SK-N-MC (cell line): ENCODE measurements around the gene GP1BB.
"Not testable (repeated sequence)": the region's sequence is repeated elsewhere in the genome, so short reads cannot be mapped to it uniquely, and the experiment has no call there.

Experiments used
- DNase-seq: peaks from one replicate; pipeline ENCODE4 v3.0.0-alpha.2; 2011; ENCODE audit warnings: low read depth, low spot score
- H3K27ac ChIP-seq: fragments of 200-600 bp; sonication (generic); 2 replicates; pipeline ENCODE4 v1.5.1; 2016; ENCODE audit warnings: mixed run types
- H3K36me3 ChIP-seq: fragments of 200-600 bp; sonication (generic); 2 replicates; pipeline ENCODE4 v1.6.1; 2017; ENCODE audit warnings: antibody characterized with exemption, low read length, mixed read lengths; ENCODE audit not compliant: insufficient read depth
- H3K4me3 ChIP-seq: fragments of 200-600 bp; sonication (generic); 2 replicates; pipeline ENCODE4 v1.5.1; 2016
- H3K9ac ChIP-seq: fragments of 200-600 bp; sonication (generic); 2 replicates; pipeline ENCODE4 v1.8.0; 2017; ENCODE audit warnings: mixed run types, mixed read lengths; ENCODE audit not compliant: insufficient read length
- H3K9me3 ChIP-seq: fragments of 200-600 bp; sonication (generic); 2 replicates; pipeline ENCODE4 v1.6.1; 2017; ENCODE audit warnings: low read depth, mild to moderate bottlenecking, antibody characterized with exemption, low read length, moderate library complexity, mixed read lengths
- EZH2 ChIP-seq: fragments of 200-600 bp; sonication (generic); IDR thresholded peaks from one replicate; pipeline ENCODE4 v1.6.1; 2017; ENCODE audit warnings: antibody characterized with exemption
- FOXP2 ChIP-seq: optimal IDR thresholded peaks from 2 replicates; pipeline ENCODE3; 2011; ENCODE audit warnings: mild to moderate bottlenecking, moderate library complexity; ENCODE audit not compliant: insufficient read depth; ENCODE audit errors: extremely low read length, control extremely low read depth
- POLR2AphosphoS5 ChIP-seq: IDR thresholded peaks from 2 replicates; pipeline ENCODE4 v1.6.1; 2012; ENCODE audit warnings: mild to moderate bottlenecking, low read depth, low read length, borderline replicate concordance

Gene GP1BB

GRCh38 chr22:19721330-19722177, 1.8 kb upstream of the GP1BB start:
- H3K4me3 ChIP-seq: no peak overlapping the region
- DNase-seq: no peak
- no peak overlapping the region for H3K9ac ChIP-seq
- no peaks in the 10 kb centered on the region for H3K9me3 ChIP-seq
- peaks cover 33% of the 10 kb centered on the region for H3K36me3 ChIP-seq
- H3K27ac ChIP-seq: no peak overlapping the region
- TF ChIP-seq FOXP2: no peak
- no peak for TF ChIP-seq POLR2AphosphoS5
- no peak for TF ChIP-seq EZH2

- Histone ChIP-seq H3K9ac (no peak overlapping the region), H3K9me3 (no peaks in the 10 kb centered on the region), H3K27ac (no peak overlapping the region), H3K4me3 (no peak overlapping the region), H3K36me3 (peaks cover 33% of the 10 kb centered on the region)
- TF ChIP-seq EZH2: no peak
- no peak for DNase-seq
These were observed 959 bp upstream of the GP1BB start for GRCh38 chr22:19722178-19722981.

- H3K27ac ChIP-seq: no peak overlapping the region
- no peaks in the 10 kb centered on the region for H3K9me3 ChIP-seq
- no peak for DNase-seq
- H3K36me3 ChIP-seq: peaks cover 33% of the 10 kb centered on the region
- no peak for TF ChIP-seq POLR2AphosphoS5
- no peak for TF ChIP-seq FOXP2
- TF ChIP-seq EZH2: no peak
- H3K4me3 ChIP-seq: no peak overlapping the region
- H3K9ac ChIP-seq: no peak overlapping the region
These were observed 432 bp upstream of the GP1BB start for GRCh38 chr22:19722982-19723231.

GRCh38 chr22:19723983-19724827, 866 bp downstream of the GP1BB start:
- no peak overlapping the region for H3K27ac ChIP-seq
- H3K9me3 ChIP-seq: no peaks in the 10 kb centered on the region
- no peak overlapping the region for H3K9ac ChIP-seq
- no peak for TF ChIP-seq POLR2AphosphoS5
- TF ChIP-seq FOXP2: no peak
- TF ChIP-seq EZH2: no peak
- no peak overlapping the region for H3K4me3 ChIP-seq
- DNase-seq: no peak
- H3K36me3 ChIP-seq: peaks cover 33% of the 10 kb centered on the region

DNA sequence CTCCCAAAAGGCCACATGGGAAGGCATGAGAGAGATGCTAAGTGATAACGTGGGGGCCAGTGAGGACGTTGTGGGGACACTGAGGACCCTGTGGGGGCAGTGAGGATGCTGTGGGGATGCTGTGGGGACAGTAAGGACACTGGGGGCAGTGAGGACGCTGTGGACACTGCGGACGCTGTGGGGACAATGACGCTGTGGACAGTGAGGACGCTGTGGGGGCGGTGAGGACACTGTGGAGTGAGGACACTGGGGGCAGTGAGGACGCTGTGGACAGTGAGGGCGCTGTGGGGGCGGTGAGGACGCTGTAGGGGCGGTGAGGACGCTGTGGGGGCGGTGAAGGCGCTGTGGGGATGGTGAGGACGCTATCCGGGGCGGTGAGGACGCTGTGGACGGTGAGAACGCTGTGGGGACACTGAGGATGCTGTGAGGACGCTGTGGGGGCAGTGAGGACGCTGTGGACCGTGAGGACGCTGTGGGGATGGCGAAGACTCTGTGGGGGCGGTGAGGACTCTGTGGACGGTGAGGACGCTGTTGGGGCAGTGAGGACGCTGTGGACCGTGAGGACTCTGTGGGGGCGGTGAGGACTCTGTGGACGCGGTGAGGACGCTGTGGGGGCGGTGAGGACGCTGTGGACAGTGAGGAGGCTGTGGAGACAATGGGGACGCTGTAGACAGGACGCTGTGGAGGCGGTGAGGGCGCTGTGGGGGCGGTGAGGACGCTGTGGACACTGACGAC, 1.8 kb downstream of the GP1BB start:
- no peak overlapping the region for H3K27ac ChIP-seq
- no peaks in the 10 kb centered on the region for H3K9me3 ChIP-seq
- no peak overlapping the region for H3K4me3 ChIP-seq
- no peak overlapping the region for H3K9ac ChIP-seq
- DNase-seq: no peak
- TF ChIP-seq POLR2AphosphoS5 (peak; percentile 13; the same call in 1 of the 2 replicates), FOXP2 (no peak)
- H3K36me3 ChIP-seq: peaks cover 26% of the 10 kb centered on the region

DNA sequence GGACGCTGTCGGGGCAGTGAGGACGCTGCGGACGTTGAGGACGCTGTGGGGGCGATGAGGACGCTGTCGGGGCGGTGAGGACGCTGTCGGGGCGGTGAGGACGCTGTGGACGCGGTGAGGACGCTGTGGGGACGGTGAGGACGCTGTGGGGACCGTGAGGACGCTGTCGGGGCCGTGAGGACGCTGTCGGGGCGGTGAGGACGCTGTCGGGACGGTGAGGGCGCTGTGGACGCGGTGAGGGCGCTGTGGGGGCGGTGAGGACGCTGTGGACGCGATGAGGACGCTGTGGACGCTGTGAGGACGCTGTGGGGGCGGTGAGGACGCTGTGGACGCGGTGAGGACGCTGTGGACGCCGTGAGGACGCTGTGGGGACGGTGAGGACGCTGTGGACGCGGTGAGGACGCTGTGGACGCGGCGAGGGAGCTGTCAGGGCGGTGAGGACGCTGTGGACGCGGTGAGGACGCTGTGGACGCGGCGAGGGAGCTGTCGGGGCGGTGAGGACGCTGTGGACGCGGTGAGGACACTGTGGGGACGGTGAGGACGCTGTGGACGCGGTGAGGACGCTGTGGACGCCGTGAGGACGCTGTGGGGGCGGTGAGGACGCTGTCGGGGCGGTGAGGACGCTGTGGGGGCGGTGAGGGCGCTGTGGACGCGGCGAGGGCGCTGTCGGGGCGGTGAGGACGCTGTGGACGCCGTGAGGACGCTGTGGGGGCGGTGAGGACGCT, 2.9 kb downstream of the GP1BB start:
- not testable (repeated sequence) for H3K9me3 ChIP-seq, H3K4me3 ChIP-seq, DNase-seq, H3K9ac ChIP-seq, H3K27ac ChIP-seq
- H3K36me3 ChIP-seq: peaks cover 14% of the 10 kb centered on the region; the same call in 1 of the 2 replicates

- TF ChIP-seq EZH2 (no peak), FOXP2 (no peak), POLR2AphosphoS5 (no peak)
- peaks cover 2% of the 10 kb centered on the region; the same call in 1 of the 2 replicates for H3K36me3 ChIP-seq
- no peak overlapping the region for H3K4me3 ChIP-seq
- DNase-seq: no peak
- H3K27ac ChIP-seq: no peak overlapping the region
- H3K9ac ChIP-seq: no peak overlapping the region
- H3K9me3 ChIP-seq: no peaks in the 10 kb centered on the region
These were observed 4.2 kb downstream of the GP1BB start for GRCh38 chr22:19727310-19728150.
